Upper lobe of left lung (tissue), 6 donors: ENCODE measurements around the gene ARHGDIG. TPM values are rescaled to one million over a fixed set of nuclear protein-coding genes. Genes with fewer than 3 reads are reported as not detected.

Experiments
- ATAC-seq, 2 donors: fragments of 200-7000 bp; cut with Tn5 transposase; one replicate each; pipeline ENCODE4 v1.9.1; 2022; ENCODE audit warnings: mild to moderate bottlenecking in 2 of 2, moderate library complexity in 2 of 2; ENCODE audit not compliant: low FRiP score in 2 of 2
- DNase-seq, 2 donors: peaks; one replicate each; pipeline ENCODE4 v3.0.0-alpha.2; 2019 to 2020
- H3K27ac ChIP-seq, 4 donors: fragments of 200-600 bp; sonication (generic); one replicate each; pipeline ENCODE4 v1.5.1; 2016 to 2019
- H3K27me3 ChIP-seq, 4 donors: fragments of 200-600 bp; sonication (generic); one replicate each; pipeline ENCODE4 v1.5.1; 2017 to 2019
- H3K36me3 ChIP-seq, 4 donors: fragments of 200-600 bp; sonication (generic); one replicate each; pipeline ENCODE4 v1.5.1; 2016 to 2019
- H3K4me1 ChIP-seq, 4 donors: fragments of 200-600 bp; sonication (generic); one replicate each; pipeline ENCODE4 v1.5.1; 2018 to 2019
- H3K4me3 ChIP-seq, 4 donors: fragments of 200-600 bp; sonication (generic); one replicate each; pipeline ENCODE4 v1.5.1; 2017 to 2019; ENCODE audit warnings: mild to moderate bottlenecking in 2 of 4, moderate library complexity in 1 of 4
- H3K9me3 ChIP-seq, 4 donors: fragments of 200-600 bp; sonication (generic); one replicate each; pipeline ENCODE4 v1.5.1; 2018 to 2019
- EP300 ChIP-seq, 4 donors: sonication (generic); formaldehyde crosslinking; IDR thresholded peaks; one replicate each; pipeline ENCODE4 v1.5.1; 2017; ENCODE audit warnings: antibody characterized with exemption in 4 of 4, control low read depth in 2 of 4
- POLR2A ChIP-seq, 4 donors: fragments of 450-650 bp; IDR thresholded peaks; one replicate each; pipeline ENCODE4 v1.5.1; 2016 to 2017; ENCODE audit warnings: antibody characterized with exemption in 4 of 4, mild to moderate bottlenecking in 2 of 4
- POLR2AphosphoS5 ChIP-seq, 2 donors: sonication (generic); formaldehyde crosslinking; IDR thresholded peaks; one replicate each; pipeline ENCODE4 v1.5.1; 2017; ENCODE audit warnings: antibody characterized with exemption in 2 of 2
- WGBS, 2 donors: methylation state at CpG; one replicate each; pipeline ENCODE4 v1.1.5; 2017 to 2018; 5-methylcytosine and 5-hydroxymethylcytosine counted together
- total RNA-seq, 6 donors: library from RNA; depleted of rRNA in 4 of 6; stranded (reverse); fragments of >200 nt in 4 of 6; gene quantifications; one replicate each; pipeline versions ENCODE4 v1.1.0 to v1.2.1, GENCODE V29; 2016 to 2021
- TF ChIP-seq, protein P1 (sequence below), 6 experiments: fragments of 450-650 bp in 4 of 6; fragments of 200-600 bp in 2 of 6; sonication (generic) in 2 of 6; IDR thresholded peaks; one replicate each; pipeline ENCODE4 v1.5.1; 2016 to 2019; ENCODE audit warnings: antibody characterized with exemption in 6 of 6
- donor health status: DM: no; HTN: no; CAD: no; lungs with moderate emphysema.
- donor health status: DM: no; HTN: yes; CAD: no; lungs with severe emphysema.

ARHGDIG gene
- total RNA-seq, 6 donors from 2014 or later: 0.91 TPM; not detected in 5

- no peaks in the 10 kb centered on the region for H3K27me3 ChIP-seq
- H3K9me3 ChIP-seq: no peaks in the 10 kb centered on the region
- 81 to 85% methylated on average over 10 of the region's 10 CpGs for WGBS, 2 donors
- H3K27ac ChIP-seq: no peak overlapping the region
- H3K4me3 ChIP-seq: no peak overlapping the region
- H3K36me3 ChIP-seq: peaks cover 5 to 70% (median 58%) of the 10 kb centered on the region in 4 donors
- no peak for ATAC-seq
- no peak for DNase-seq
- TF ChIP-seq, protein P1, sequence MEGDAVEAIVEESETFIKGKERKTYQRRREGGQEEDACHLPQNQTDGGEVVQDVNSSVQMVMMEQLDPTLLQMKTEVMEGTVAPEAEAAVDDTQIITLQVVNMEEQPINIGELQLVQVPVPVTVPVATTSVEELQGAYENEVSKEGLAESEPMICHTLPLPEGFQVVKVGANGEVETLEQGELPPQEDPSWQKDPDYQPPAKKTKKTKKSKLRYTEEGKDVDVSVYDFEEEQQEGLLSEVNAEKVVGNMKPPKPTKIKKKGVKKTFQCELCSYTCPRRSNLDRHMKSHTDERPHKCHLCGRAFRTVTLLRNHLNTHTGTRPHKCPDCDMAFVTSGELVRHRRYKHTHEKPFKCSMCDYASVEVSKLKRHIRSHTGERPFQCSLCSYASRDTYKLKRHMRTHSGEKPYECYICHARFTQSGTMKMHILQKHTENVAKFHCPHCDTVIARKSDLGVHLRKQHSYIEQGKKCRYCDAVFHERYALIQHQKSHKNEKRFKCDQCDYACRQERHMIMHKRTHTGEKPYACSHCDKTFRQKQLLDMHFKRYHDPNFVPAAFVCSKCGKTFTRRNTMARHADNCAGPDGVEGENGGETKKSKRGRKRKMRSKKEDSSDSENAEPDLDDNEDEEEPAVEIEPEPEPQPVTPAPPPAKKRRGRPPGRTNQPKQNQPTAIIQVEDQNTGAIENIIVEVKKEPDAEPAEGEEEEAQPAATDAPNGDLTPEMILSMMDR (IDR thresholded peaks at IDR 0.05): no peak
- TF ChIP-seq EP300 (IDR thresholded peaks at IDR 0.05) (no peak), POLR2AphosphoS5 (IDR thresholded peaks at IDR 0.05) (no peak), POLR2A (IDR thresholded peaks at IDR 0.05) (no peak)
- H3K4me1 ChIP-seq: no peaks in the 10 kb centered on the region
These were observed 21.2 kb upstream of the ARHGDIG start for GRCh38 chr16:259226-259625.

DNA sequence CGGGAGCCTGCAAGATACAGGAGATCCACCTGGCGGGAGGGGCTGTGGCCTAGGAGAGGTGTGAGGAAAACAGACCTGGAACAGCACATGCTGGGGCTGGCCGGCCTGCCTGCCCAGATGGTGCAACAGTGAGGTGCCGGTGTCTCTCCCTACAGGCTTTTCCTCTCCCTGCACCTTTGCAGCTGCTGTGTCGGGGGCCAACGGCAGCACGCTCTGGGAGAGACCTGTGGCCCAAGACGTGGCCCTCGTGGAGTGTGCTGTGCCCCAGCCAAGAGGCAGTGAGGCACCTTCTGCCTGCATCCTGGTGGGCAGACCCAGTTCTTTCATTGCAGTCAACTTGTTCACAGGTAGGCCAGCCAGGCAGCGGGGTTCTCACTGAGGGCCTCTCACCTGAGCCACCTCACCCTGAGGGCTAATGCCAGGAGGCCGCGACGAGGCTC lies 20.6 kb upstream of the ARHGDIG start:
- DNase-seq (peak in 1 of 2 donors; percentile 64), ATAC-seq (no peak)
- TF ChIP-seq EP300 (IDR thresholded peaks at IDR 0.05) (no peak), POLR2AphosphoS5 (IDR thresholded peaks at IDR 0.05) (no peak), POLR2A (IDR thresholded peaks at IDR 0.05) (no peak)
- TF ChIP-seq, protein P1 (IDR thresholded peaks at IDR 0.05): no peak
- no peak overlapping the region for H3K27ac ChIP-seq
- H3K27me3 ChIP-seq: no peaks in the 10 kb centered on the region
- H3K9me3 ChIP-seq: no peaks in the 10 kb centered on the region
- WGBS, 2 donors: 74 to 93% methylated on average over 4 to 13 of the region's 13 CpGs
- H3K36me3 ChIP-seq: peaks cover 5 to 70% (median 62%) of the 10 kb centered on the region in 4 donors
- no peaks in the 10 kb centered on the region for H3K4me1 ChIP-seq
- H3K4me3 ChIP-seq: no peak overlapping the region

GRCh38 chr16:260326-260725 lies 20.1 kb upstream of the ARHGDIG start:
- no peaks in the 10 kb centered on the region for H3K9me3 ChIP-seq
- H3K4me1 ChIP-seq: no peaks in the 10 kb centered on the region
- no peak overlapping the region for H3K27ac ChIP-seq
- peaks cover 5 to 70% (median 59%) of the 10 kb centered on the region in 4 donors for H3K36me3 ChIP-seq
- ATAC-seq (no peak), DNase-seq (no peak)
- TF ChIP-seq POLR2A (IDR thresholded peaks at IDR 0.05) (no peak), EP300 (IDR thresholded peaks at IDR 0.05) (no peak), POLR2AphosphoS5 (IDR thresholded peaks at IDR 0.05) (no peak)
- TF ChIP-seq, protein P1 (IDR thresholded peaks at IDR 0.05): no peak
- no peak overlapping the region for H3K4me3 ChIP-seq
- 94 to 95% methylated on average over 15 to 19 of the region's 19 CpGs for WGBS, 2 donors
- H3K27me3 ChIP-seq: no peaks in the 10 kb centered on the region

GRCh38 chr16:261031-261691 lies 19.2 kb upstream of the ARHGDIG start:
- Histone ChIP-seq H3K36me3 (peaks cover 5 to 61% (median 54%) of the 10 kb centered on the region in 4 donors), H3K27ac (no peak overlapping the region), H3K4me3 (no peak overlapping the region), H3K4me1 (no peaks in the 10 kb centered on the region), H3K27me3 (no peaks in the 10 kb centered on the region), H3K9me3 (no peaks in the 10 kb centered on the region)
- ATAC-seq: no peak
- no peak for TF ChIP-seq POLR2A (IDR thresholded peaks at IDR 0.05)
- TF ChIP-seq, protein P1 (IDR thresholded peaks at IDR 0.05): no peak
- no peak for TF ChIP-seq EP300 (IDR thresholded peaks at IDR 0.05)
- TF ChIP-seq POLR2AphosphoS5 (IDR thresholded peaks at IDR 0.05): no peak
- no peak for DNase-seq
- WGBS, 2 donors: 91 to 92% methylated on average over 10 to 28 of the region's 28 CpGs
